HepG2 (cell line): ENCODE data around the gene ITGB6. TPM values are rescaled to one million over a fixed set of nuclear protein-coding genes. Genes with fewer than 3 reads are reported as not detected.

ENCODE experiments used
- ATAC-seq: fragments of 200-7000 bp; cut with Tn5 transposase; 3 replicates; pipeline ENCODE4 v1.9.1; 2020; ENCODE audit warnings: mild to moderate bottlenecking, moderate library complexity
- BruUV-seq: library from RNA; stranded (reverse); fragments of 400-500 nt; replicated peaks from 2 replicates; lab custom pipeline; 2021; lab: Mats Ljungman, UMichigan
- CTCF ChIA-PET: fragments of 300-600 bp; formaldehyde crosslinking; extraction: SDS; loops from one replicate; lab custom pipeline; 2021; ENCODE audit warnings: low total read pairs, inconsistent platforms, low intra/inter-chr PET ratio; lab: Yijun Ruan, JAX
- POLR2A ChIA-PET: fragments of 350-600 bp; sonication (Branson Sonifier 250); formaldehyde crosslinking; loops from one replicate; lab custom pipeline; 2020; ENCODE audit warnings: antibody characterized with exemption, inconsistent platforms; lab: Yijun Ruan, JAX
- DNase-seq: peaks from one replicate; pipeline ENCODE4 v3.0.0-alpha.2; 2015; ENCODE audit warnings: low spot score
- FAIRE-seq: peaks from 3 replicates; lab custom pipeline; 2011; peaks lifted over from hg19 to GRCh38; lab: Jason Lieb, UNC
- H2AFZ ChIP-seq: one replicate; pipeline ENCODE4 v1.6.1; 2011; ENCODE audit warnings: low read length, inconsistent platforms
- H3K27ac ChIP-seq: fragments of 300-600 bp; 3 replicates; pipeline ENCODE4 v1.8.0; 2011; ENCODE audit warnings: mixed run types, mild to moderate bottlenecking, mixed read lengths, low read length, inconsistent platforms; ENCODE audit not compliant: insufficient read depth; ENCODE audit errors: extremely low read length
- H3K27me3 ChIP-seq, 2 experiments: fragments of 200-600 bp in 1 of 2; 2 replicates in 1 of 2; 3 replicates in 1 of 2; pipeline versions ENCODE4 v1.6.0 to v1.8.0; 2011; ENCODE audit warnings: low read length in 2 of 2, mild to moderate bottlenecking in 2 of 2, moderate library complexity in 2 of 2, inconsistent platforms in 1 of 2; ENCODE audit not compliant: insufficient read depth in 2 of 2, control insufficient read depth in 1 of 2
- H3K36me3 ChIP-seq, 2 experiments: fragments of 200-600 bp in 1 of 2; replicated peaks in 1 of 2; 2 replicates in 1 of 2; 3 replicates in 1 of 2; pipeline versions ENCODE4 v1.5.1 to v1.8.0; 2011; ENCODE audit warnings: low read length in 2 of 2, inconsistent platforms in 1 of 2; ENCODE audit not compliant: insufficient read depth in 2 of 2, control insufficient read depth in 1 of 2
- H3K4me1 ChIP-seq: 2 replicates; pipeline ENCODE4 v1.5.1; 2012; ENCODE audit warnings: low read length, inconsistent platforms; ENCODE audit not compliant: insufficient read depth
- H3K4me2 ChIP-seq: 2 replicates; pipeline ENCODE4 v1.6.0; 2011; ENCODE audit warnings: low read depth, low read length, inconsistent platforms
- H3K4me3 ChIP-seq, 3 experiments: fragments of 200-600 bp in 1 of 3; sonication (generic), shearing (Covaris generic) in 1 of 3; replicated peaks in 1 of 3; 2 replicates each; pipeline ENCODE4 v1.5.1; 2011 to 2016; ENCODE audit warnings: low read length in 3 of 3, inconsistent platforms in 2 of 3, low read depth in 2 of 3, mild to moderate bottlenecking in 2 of 3, control low read depth in 1 of 3, mixed read lengths in 1 of 3; ENCODE audit not compliant: insufficient read depth in 1 of 3
- H3K79me2 ChIP-seq: one replicate; pipeline ENCODE4 v1.6.1; 2011; ENCODE audit warnings: low read length, inconsistent platforms; ENCODE audit not compliant: insufficient read depth
- H3K9ac ChIP-seq: 2 replicates; pipeline ENCODE4 v1.6.0; 2011; ENCODE audit warnings: mild to moderate bottlenecking, low read depth, low read length, inconsistent platforms; ENCODE audit not compliant: insufficient read depth
- H3K9me3 ChIP-seq: 2 replicates; pipeline ENCODE4 v1.5.1; 2012; ENCODE audit warnings: mild to moderate bottlenecking, low read length
- H4K20me1 ChIP-seq: 2 replicates; pipeline ENCODE4 v1.6.0; 2011; ENCODE audit warnings: inconsistent platforms, mild to moderate bottlenecking, low read length, moderate library complexity; ENCODE audit not compliant: insufficient read depth
- FOSL2 ChIP-seq: sonication (generic); formaldehyde crosslinking; IDR thresholded peaks from 2 replicates; pipeline ENCODE4 v1.4.0; 2020; ENCODE audit warnings: missing genetic modification reagents
- GATAD1 ChIP-seq: IDR thresholded peaks from 2 replicates; pipeline ENCODE4 v1.6.1; 2016; ENCODE audit warnings: missing genetic modification reagents, missing compliant biosample characterization
- NCOA5 ChIP-seq: sonication (generic); formaldehyde crosslinking; IDR thresholded peaks from 2 replicates; pipeline ENCODE4 v1.4.0; 2020; ENCODE audit warnings: missing genetic modification reagents
- PRPF4 ChIP-seq: fragments of 200-400 bp; formaldehyde crosslinking; IDR thresholded peaks from 2 replicates; pipeline ENCODE4 v1.6.1; 2016; ENCODE audit warnings: low read length, low read depth; ENCODE audit not compliant: poor library complexity, severe bottlenecking
- RERE ChIP-seq: IDR thresholded peaks from 2 replicates; pipeline ENCODE4 v1.6.1; 2016; ENCODE audit warnings: low read depth, missing genetic modification reagents, missing compliant biosample characterization
- WGBS: methylation state at CpG from one replicate; pipeline ENCODE4 v1.1.6; 2017; ENCODE audit warnings: low lambda C conversion rate; 5-methylcytosine and 5-hydroxymethylcytosine counted together
- in situ Hi-C: cut with HindIII; loops from 2 replicates; pipeline ENCODE4 v1.10.0; 2017; ENCODE audit warnings: low pct_unique_long_range_greater_than_20kb; ENCODE audit not compliant: extremely low pct_ligation_motif_present
- intact Hi-C: fragments of 100-400 bp; cut with micrococcal nuclease; formaldehyde crosslinking; loops from one replicate; pipeline ENCODE4 v1.10.0; 2022; ENCODE audit not compliant: unreplicated experiment
- polyA plus RNA-seq, 8 experiments: library from polyadenylated mRNA; depleted of rRNA in 3 of 8; stranded (reverse) in 7 of 8; unstranded in 1 of 8; fragments of >200 nt; fragmentation: Illumina TruSeq in 4 of 8; extraction: Trizol in 4 of 8; gene quantifications; 2 replicates each; pipeline versions ENCODE4 v1.2.1 to v1.2.3, GENCODE V29; 2011 to 2016; ENCODE audit warnings: low read depth in 4 of 8, missing spikeins in 1 of 8, mixed read lengths in 1 of 8; ENCODE audit not compliant: insufficient read depth in 1 of 8
- total RNA-seq, 5 experiments: library from RNA; depleted of rRNA; stranded (reverse); fragments of >200 nt; fragmentation: Illumina TruSeq; extraction: Trizol; gene quantifications; 2 replicates each; pipeline ENCODE4 v1.2.3, GENCODE V29; 2016; ENCODE audit warnings: low read depth in 1 of 5

Gene ITGB6
- total and polyA plus RNA-seq, 2 of the 13 experiments (the other 11 are each of a cell fraction or from before 2014, with no cell fraction given) = not detected

DNA sequence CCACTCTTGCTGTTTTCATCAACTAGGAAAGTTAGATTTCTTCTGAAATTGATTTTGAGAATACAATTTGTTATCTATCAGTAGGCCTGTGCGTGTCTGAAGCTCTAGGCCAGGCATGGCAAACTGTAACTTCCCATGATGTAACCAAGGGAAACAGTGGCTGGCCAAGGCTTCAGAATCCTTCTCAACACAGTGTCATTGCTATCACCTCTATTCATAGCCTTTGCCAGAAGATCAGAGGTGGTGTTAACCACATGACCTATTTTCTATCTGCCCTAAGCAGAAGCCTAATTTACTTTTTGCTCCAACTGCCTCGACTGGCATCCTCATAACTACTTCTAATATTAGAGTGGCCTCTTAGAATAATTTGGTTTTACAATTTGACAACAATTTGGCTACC lies 2.5 kb downstream of the ITGB6 start:
- DNase-seq (no peak), ATAC-seq (no peak), FAIRE-seq (no peak)
- Histone ChIP-seq H3K4me2 (no peak overlapping the region), H3K4me1 (no peaks in the 10 kb centered on the region), H2AFZ (no peak overlapping the region), H3K36me3 (no peaks in the 10 kb centered on the region), H3K79me2 (no peaks in the 10 kb centered on the region), H3K9me3 (no peaks in the 10 kb centered on the region), H3K27me3 (peaks cover 2 to 5% of the 10 kb centered on the region in 2 experiments; a peak in 2 of 5 replicates), H3K4me3 (no peak overlapping the region), H3K9ac (no peak overlapping the region), H3K27ac (no peak overlapping the region)
- POLR2A ChIA-PET = no interaction called here
- CTCF ChIA-PET = no interaction called here
- in situ Hi-C loops (no loop called here), intact Hi-C loops (no loop called here)
- 11% methylated on average over 2 of the region's 2 CpGs for WGBS
- no TSS peak for BruUV-seq
- TF ChIP-seq FOSL2 (CRISPR knock-in tag) (no peak), PRPF4 (no peak), RERE (CRISPR knock-in tag) (no peak), NCOA5 (CRISPR knock-in tag) (no peak), GATAD1 (CRISPR knock-in tag) (no peak)
- TF ChIP-seq, all 625 proteins: peak for 0
- H4K20me1 ChIP-seq = no peaks in the 10 kb centered on the region
